ENCODE measurements around the gene PARD6A. TPM values are rescaled to one million over a fixed set of nuclear protein-coding genes. Genes with fewer than 3 reads are reported as not detected.

The PARD6A gene, protein sequence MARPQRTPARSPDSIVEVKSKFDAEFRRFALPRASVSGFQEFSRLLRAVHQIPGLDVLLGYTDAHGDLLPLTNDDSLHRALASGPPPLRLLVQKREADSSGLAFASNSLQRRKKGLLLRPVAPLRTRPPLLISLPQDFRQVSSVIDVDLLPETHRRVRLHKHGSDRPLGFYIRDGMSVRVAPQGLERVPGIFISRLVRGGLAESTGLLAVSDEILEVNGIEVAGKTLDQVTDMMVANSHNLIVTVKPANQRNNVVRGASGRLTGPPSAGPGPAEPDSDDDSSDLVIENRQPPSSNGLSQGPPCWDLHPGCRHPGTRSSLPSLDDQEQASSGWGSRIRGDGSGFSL
- total RNA-seq, result 3.9 TPM
- long read RNA-seq, partial matches to known transcripts, result 0 of 2 reads
- long read RNA-seq, other reads (novel, unspliced or antisense), result 1 of 2 reads

- DNase-seq (ENCODE audit: low spot score), result peak; percentile 99
Measured at GRCh38 chr16:67660564-67661028, at the start of gene PARD6A. Gene PARD6A, plus strand, starts transcription at chr16:67660960. Its CDS starts 79 bp downstream, at chr16:67661039.

DNA sequence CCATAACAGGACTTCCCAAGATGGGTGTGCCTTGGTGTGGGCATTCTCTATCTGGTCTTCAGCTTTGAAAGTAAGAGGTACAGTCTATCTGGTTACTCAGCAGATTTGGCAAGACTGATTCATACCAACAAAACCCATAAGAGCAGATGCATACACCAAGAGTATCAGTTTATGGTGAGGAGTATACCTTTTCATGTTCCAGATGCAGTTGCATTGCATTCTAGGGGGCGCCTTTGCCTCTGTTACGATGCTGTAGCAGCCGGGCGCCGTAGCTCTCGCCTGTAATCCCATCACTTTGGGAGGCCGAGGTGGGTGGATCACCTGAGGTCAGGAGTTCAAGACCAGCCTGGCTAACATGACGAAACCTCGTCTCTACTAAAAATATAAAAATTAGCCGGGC is 47.0 kb upstream of the PARD6A start:
- DNase-seq (ENCODE audit: low spot score), result no peak

DNA sequence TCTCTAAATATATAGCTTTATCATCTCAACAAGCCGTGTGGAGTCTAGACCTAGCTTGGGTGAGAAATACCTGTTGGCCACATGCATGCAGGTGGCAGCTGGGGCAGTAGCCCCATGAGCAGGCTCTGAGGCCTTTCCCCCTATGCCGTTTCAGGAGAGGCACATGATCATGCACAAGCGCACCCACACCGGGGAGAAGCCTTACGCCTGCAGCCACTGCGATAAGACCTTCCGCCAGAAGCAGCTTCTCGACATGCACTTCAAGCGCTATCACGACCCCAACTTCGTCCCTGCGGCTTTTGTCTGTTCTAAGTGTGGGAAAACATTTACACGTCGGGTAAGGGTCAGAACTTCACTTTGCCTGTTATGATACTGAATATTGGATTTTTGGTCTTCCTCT is 32.5 kb upstream of the PARD6A start:
- DNase-seq (ENCODE audit: low spot score), result no peak

GRCh38 chr16:67632415-67633172 is 28.2 kb upstream of the PARD6A start:
- DNase-seq (ENCODE audit: low spot score), result no peak

- DNase-seq (ENCODE audit: low spot score), result no peak
Measured at GRCh38 chr16:67636713-67637112, 24.0 kb upstream of the PARD6A start.

DNA sequence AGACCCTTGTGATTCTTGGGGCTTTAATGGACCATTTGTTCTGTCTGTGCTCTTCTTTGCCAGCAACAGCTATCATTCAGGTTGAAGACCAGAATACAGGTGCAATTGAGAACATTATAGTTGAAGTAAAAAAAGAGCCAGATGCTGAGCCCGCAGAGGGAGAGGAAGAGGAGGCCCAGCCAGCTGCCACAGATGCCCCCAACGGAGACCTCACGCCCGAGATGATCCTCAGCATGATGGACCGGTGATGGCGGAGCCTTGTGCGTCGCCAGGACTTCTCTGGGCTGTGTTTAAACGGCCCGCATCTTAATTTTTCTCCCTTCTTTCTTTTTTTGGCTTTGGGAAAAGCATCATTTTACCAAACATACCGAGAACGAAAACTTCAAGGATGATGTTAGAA is 23.1 kb upstream of the PARD6A start:
- no peak for DNase-seq (ENCODE audit: low spot score)

GRCh38 chr16:67641779-67642708 is 18.7 kb upstream of the PARD6A start:
- no peak for DNase-seq (ENCODE audit: low spot score)

GRCh38 chr16:67644038-67644437 is 16.7 kb upstream of the PARD6A start:
- DNase-seq (ENCODE audit: low spot score), result no peak

DNA sequence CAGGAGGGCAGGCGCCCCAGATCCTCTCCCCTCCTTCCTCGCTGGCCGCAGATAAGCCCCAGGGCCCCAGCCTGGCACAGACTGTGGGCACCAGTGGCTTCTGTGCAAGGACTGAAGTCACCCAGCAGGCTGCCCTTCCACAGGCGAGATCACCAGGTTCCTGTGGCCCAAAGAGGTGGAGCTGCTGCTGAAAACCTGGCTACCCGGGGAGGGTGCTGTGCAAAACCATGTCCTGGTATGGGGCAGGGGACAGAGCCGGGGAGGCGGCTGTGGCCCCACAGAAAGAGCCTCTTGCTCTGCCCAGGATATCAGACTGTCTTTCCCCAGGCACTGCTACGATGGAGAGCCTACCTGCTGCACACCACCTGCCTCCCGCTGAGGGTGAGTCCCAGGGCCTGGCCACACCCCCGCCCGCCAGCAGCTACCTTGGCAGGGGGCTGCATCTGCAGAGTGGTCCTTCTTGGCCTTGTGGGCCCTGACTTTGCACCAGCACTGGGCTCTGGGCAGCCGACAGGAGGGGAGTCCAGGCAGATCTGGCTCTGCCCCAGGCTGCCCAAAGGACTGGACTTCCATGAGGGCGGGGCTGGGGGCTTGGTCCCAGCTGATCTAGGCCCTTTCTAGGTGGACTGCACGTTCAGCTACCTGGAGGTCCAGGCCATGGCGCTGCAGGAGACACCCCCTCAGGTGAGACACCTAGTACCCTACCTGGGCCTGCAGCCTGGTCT is 15.2 kb upstream of the PARD6A start:
- DNase-seq (ENCODE audit: low spot score), result no peak

DNA sequence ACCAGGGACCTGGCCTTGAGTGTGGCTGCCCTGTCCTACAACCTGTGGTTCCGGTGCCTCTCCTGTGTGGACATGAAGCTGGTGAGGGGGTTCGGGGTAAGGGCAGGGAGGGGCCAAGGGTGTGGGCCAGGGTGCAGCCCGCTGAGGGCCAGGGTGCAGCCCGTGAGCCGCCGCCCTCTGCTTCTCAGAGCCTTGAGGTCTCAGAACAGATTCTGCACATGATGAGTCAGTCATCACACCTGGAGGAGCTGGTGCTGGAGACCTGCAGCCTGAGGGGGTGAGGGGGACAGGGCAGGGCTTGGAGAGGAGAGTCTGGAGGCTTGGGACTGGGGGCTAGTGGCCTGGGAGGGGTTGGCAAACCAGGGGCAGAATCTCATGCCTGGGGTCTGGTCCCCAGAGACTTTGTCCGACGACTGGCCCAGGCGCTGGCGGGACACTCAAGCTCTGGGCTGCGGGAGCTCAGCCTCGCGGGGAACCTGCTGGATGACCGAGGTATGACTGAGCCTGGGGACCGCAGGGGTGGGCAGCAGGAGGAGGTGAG is 13.6 kb upstream of the PARD6A start:
- DNase-seq (ENCODE audit: low spot score), result no peak

GRCh38 chr16:67647681-67648080 is 13.1 kb upstream of the PARD6A start:
- DNase-seq (ENCODE audit: low spot score), result no peak

DNA sequence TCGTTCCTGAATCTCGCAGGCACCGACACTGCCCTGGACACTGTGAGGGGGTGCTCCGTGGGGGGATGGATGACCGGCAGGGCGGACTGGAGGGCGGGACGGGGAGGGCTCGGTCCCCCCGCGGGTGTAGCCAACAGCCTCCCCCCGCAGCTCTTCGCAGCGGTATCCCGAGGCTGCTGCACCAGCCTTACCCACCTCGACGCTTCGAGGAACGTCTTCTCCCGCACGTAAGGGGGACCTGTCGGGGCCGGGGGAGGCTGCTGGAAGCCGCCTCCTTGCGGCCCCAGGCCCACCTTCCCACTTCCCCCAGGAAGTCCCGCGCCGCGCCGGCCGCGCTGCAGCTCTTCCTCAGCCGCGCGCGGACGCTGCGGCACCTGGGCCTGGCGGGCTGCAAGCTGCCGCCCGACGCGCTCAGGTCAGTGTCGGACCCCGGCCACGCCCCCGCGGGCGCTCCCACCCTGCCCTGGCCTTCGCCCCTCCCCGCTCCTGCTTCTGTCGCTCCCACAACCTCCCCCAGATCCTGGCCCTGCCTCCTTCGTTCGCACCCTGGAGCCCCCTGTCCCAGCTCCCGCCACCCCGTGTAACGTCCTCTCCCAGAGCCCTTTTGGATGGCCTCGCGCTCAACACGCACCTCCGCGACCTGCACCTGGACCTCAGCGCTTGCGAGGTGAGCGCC is 12.5 kb upstream of the PARD6A start:
- DNase-seq (ENCODE audit: low spot score), result no peak

GRCh38 chr16:67648764-67649407 is 11.9 kb upstream of the PARD6A start:
- DNase-seq (ENCODE audit: low spot score), result no peak

GRCh38 chr16:67649494-67649931 is 11.2 kb upstream of the PARD6A start:
- no peak for DNase-seq (ENCODE audit: low spot score)

- DNase-seq (ENCODE audit: low spot score), result no peak
Measured at GRCh38 chr16:67650023-67650422, 10.7 kb upstream of the PARD6A start.

GRCh38 chr16:67651039-67651438 is 9.7 kb upstream of the PARD6A start:
- no peak for DNase-seq (ENCODE audit: low spot score)

- DNase-seq (ENCODE audit: low spot score), result no peak
Measured at GRCh38 chr16:67651847-67652246, 8.9 kb upstream of the PARD6A start.

- DNase-seq (ENCODE audit: low spot score), result no peak
Measured at GRCh38 chr16:67652578-67653127, 8.1 kb upstream of the PARD6A start.
